SK-N-MC (cell line): ENCODE results near the gene SPINDOC.

ENCODE experiments used
- EZH2 ChIP-seq: fragments of 200-600 bp; sonication (generic); IDR thresholded peaks from one replicate; pipeline ENCODE4 v1.6.1; 2017; ENCODE audit warnings: antibody characterized with exemption
- FOXP2 ChIP-seq: optimal IDR thresholded peaks from 2 replicates; pipeline ENCODE3; 2011; ENCODE audit warnings: mild to moderate bottlenecking, moderate library complexity; ENCODE audit not compliant: insufficient read depth; ENCODE audit errors: extremely low read length, control extremely low read depth
- POLR2AphosphoS5 ChIP-seq: IDR thresholded peaks from 2 replicates; pipeline ENCODE4 v1.6.1; 2012; ENCODE audit warnings: mild to moderate bottlenecking, low read depth, low read length, borderline replicate concordance

DNA sequence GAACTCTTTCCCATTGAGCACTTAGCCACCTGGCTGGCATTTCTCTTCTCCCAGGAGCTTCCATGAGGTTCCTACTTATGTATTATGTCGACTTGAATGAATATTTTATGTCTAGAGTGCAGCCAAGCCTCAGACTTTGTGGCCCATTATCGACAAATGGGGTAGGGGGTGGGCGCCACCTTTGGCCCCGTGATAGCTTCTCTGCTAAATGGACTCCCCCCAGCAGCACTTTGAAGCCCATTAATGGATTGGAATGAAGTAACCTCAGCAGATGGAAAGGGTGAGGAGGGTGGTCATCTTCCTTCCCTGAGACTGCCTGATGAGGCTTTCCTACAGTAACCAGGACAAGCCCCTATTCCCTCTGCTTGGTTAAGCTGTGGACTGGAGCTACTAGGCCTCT, 31.6 kb downstream of the SPINDOC start:
- TF ChIP-seq POLR2AphosphoS5 (no peak), FOXP2 (no peak), EZH2 (no peak)
